ENCODE data around the gene PNPLA7.
"Not testable (repeated sequence)": the region's sequence is repeated elsewhere in the genome, so short reads cannot be mapped to it uniquely, and the experiment has no call there.

Gene PNPLA7

GRCh38 chr9:137536594-137537131 lies 13.5 kb downstream of the PNPLA7 start:
- not testable (repeated sequence) for DNase-seq

GRCh38 chr9:137535120-137535428 lies 15.1 kb downstream of the PNPLA7 start:
- DNase-seq = no peak

GRCh38 chr9:137534256-137535119 lies 15.7 kb downstream of the PNPLA7 start:
- DNase-seq = no peak

- DNase-seq = not testable (repeated sequence)
Observed at GRCh38 chr9:137532891-137533468, 17.2 kb downstream of the PNPLA7 start.

GRCh38 chr9:137531099-137531765 lies 19.0 kb downstream of the PNPLA7 start:
- DNase-seq = no peak

GRCh38 chr9:137530331-137530730 lies 19.9 kb downstream of the PNPLA7 start:
- DNase-seq = no peak

- no peak for DNase-seq
Observed at GRCh38 chr9:137524981-137525317, 25.3 kb downstream of the PNPLA7 start.

- DNase-seq = no peak
Observed at GRCh38 chr9:137524161-137524980, 25.8 kb downstream of the PNPLA7 start.

GRCh38 chr9:137522746-137523455 lies 27.3 kb downstream of the PNPLA7 start:
- no peak for DNase-seq

- no peak for DNase-seq
Observed at GRCh38 chr9:137521405-137521985, 28.7 kb downstream of the PNPLA7 start.

GRCh38 chr9:137520614-137521404 lies 29.4 kb downstream of the PNPLA7 start:
- no peak for DNase-seq

- no peak for DNase-seq
Observed at GRCh38 chr9:137519553-137519952, 30.6 kb downstream of the PNPLA7 start.

- not testable (repeated sequence) for DNase-seq
Observed at GRCh38 chr9:137518661-137519459, 31.3 kb downstream of the PNPLA7 start.

GRCh38 chr9:137516144-137516917 lies 33.9 kb downstream of the PNPLA7 start:
- no peak for DNase-seq

GRCh38 chr9:137515338-137515724 lies 34.9 kb downstream of the PNPLA7 start:
- no peak for DNase-seq

GRCh38 chr9:137514691-137515337 lies 35.4 kb downstream of the PNPLA7 start:
- DNase-seq = no peak

GRCh38 chr9:137513801-137514570 lies 36.2 kb downstream of the PNPLA7 start:
- DNase-seq = not testable (repeated sequence)

GRCh38 chr9:137513136-137513535 lies 37.1 kb downstream of the PNPLA7 start:
- not testable (repeated sequence) for DNase-seq

All from NCI-H1930 (cell line).